GM12878 (cell line): ENCODE measurements around the gene GSTA3.

ENCODE experiments used
- BMI1 ChIP-seq: fragments of 450-650 bp; IDR thresholded peaks from 2 replicates; pipeline ENCODE4 v1.6.1; 2016; ENCODE audit warnings: mild to moderate bottlenecking, moderate library complexity, borderline replicate concordance
- BRCA1 ChIP-seq: IDR thresholded peaks from 2 replicates; pipeline ENCODE4 v1.6.1; 2011; ENCODE audit warnings: low read depth, low read length, improper control_type of control experiment
- CEBPB ChIP-seq, 2 experiments: fragments of 150-350 bp in 1 of 2; IDR thresholded peaks; 2 replicates each; pipeline ENCODE4 v1.6.1; 2012 to 2014; ENCODE audit warnings: low read depth in 2 of 2, low read length in 2 of 2, borderline replicate concordance in 1 of 2, inconsistent platforms in 1 of 2
- POLR2A ChIP-seq: IDR thresholded peaks from 2 replicates; pipeline ENCODE4 v1.6.1; 2011; ENCODE audit warnings: low read depth, mild to moderate bottlenecking, low read length
- POLR2AphosphoS5 ChIP-seq: IDR thresholded peaks from 2 replicates; pipeline ENCODE4 v1.6.1; 2011; ENCODE audit warnings: mild to moderate bottlenecking, low read length, inconsistent platforms
- YY1 ChIP-seq: IDR thresholded peaks from 2 replicates; pipeline ENCODE4 v1.6.1; 2011; ENCODE audit warnings: low read depth, mild to moderate bottlenecking, low read length
- ZNF274 ChIP-seq: IDR thresholded peaks from one replicate; pipeline ENCODE4 v1.8.0; 2011; ENCODE audit not compliant: insufficient read length, insufficient read depth
- TF ChIP-seq, protein P1 (sequence below), 3 experiments: IDR thresholded peaks in 2 of 3; conservative IDR thresholded peaks in 1 of 3; 2 replicates each; pipeline ENCODE4 v1.5.1; 2011; ENCODE audit warnings: low read depth in 3 of 3, low read length in 3 of 3, mild to moderate bottlenecking in 3 of 3, control low read depth in 2 of 3, moderate library complexity in 2 of 3, inconsistent platforms in 1 of 3, mixed read lengths in 1 of 3; ENCODE audit not compliant: control insufficient read depth in 2 of 3, insufficient read depth in 1 of 3; ENCODE audit errors: extremely low read depth in 1 of 3
- TF ChIP-seq, protein P2 (sequence below): fragments of 450-650 bp; IDR thresholded peaks from 2 replicates; pipeline ENCODE4 v1.6.1; 2017; ENCODE audit warnings: mild to moderate bottlenecking

DNA sequence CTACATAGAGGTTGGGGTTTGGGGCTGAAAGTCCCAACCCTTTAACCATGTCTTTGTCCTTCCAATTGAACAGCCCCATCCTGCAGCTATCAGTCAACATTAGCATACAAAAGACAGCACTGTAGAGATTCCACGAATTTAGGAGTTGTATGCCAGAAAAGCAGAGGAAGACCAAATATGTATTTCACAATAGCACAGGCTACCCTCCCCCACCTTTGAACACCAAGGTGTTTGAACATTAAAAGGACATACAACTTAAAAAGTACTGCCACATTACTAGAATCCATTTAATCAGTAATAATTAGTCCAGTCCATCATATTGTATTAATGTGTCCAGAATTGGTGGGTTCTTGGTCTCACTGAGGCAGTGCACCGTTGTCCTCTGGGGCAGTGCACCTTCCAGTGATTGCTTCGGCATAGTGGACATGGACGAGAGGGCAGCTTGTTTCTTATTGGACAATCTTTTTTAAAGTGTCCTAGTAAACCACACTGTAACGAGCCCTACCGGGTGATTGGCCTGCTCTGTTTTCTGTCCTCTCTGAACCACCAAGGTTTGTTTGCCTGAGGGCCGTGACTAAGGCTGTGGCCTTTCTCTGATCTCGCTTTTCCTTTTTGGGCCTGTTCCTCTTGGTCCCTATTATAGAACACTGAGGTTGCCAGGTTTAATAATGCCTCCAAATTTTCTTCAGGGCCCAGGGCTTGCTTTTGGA is 49.2 kb upstream of the GSTA3 start:
- TF ChIP-seq POLR2AphosphoS5: no peak
- TF ChIP-seq, protein P1, sequence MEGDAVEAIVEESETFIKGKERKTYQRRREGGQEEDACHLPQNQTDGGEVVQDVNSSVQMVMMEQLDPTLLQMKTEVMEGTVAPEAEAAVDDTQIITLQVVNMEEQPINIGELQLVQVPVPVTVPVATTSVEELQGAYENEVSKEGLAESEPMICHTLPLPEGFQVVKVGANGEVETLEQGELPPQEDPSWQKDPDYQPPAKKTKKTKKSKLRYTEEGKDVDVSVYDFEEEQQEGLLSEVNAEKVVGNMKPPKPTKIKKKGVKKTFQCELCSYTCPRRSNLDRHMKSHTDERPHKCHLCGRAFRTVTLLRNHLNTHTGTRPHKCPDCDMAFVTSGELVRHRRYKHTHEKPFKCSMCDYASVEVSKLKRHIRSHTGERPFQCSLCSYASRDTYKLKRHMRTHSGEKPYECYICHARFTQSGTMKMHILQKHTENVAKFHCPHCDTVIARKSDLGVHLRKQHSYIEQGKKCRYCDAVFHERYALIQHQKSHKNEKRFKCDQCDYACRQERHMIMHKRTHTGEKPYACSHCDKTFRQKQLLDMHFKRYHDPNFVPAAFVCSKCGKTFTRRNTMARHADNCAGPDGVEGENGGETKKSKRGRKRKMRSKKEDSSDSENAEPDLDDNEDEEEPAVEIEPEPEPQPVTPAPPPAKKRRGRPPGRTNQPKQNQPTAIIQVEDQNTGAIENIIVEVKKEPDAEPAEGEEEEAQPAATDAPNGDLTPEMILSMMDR (IDR thresholded peaks at IDR 0.05 in 2 of 3, conservative IDR thresholded peaks at IDR 0.05 in 1 of 3; ENCODE audit: control insufficient read depth in 2 of 3, extremely low read depth in 1 of 3, insufficient read depth in 1 of 3, low read depth in 3 of 3, low read length in 3 of 3): no peak
- no peak for TF ChIP-seq BMI1
- no peak for TF ChIP-seq ZNF274
- no peak for TF ChIP-seq BRCA1
- no peak for TF ChIP-seq CEBPB (IDR thresholded peaks at IDR 0.05; ENCODE audit: borderline replicate concordance in 1 of 2, low read depth in 2 of 2, low read length in 2 of 2)
- TF ChIP-seq, protein P2, sequence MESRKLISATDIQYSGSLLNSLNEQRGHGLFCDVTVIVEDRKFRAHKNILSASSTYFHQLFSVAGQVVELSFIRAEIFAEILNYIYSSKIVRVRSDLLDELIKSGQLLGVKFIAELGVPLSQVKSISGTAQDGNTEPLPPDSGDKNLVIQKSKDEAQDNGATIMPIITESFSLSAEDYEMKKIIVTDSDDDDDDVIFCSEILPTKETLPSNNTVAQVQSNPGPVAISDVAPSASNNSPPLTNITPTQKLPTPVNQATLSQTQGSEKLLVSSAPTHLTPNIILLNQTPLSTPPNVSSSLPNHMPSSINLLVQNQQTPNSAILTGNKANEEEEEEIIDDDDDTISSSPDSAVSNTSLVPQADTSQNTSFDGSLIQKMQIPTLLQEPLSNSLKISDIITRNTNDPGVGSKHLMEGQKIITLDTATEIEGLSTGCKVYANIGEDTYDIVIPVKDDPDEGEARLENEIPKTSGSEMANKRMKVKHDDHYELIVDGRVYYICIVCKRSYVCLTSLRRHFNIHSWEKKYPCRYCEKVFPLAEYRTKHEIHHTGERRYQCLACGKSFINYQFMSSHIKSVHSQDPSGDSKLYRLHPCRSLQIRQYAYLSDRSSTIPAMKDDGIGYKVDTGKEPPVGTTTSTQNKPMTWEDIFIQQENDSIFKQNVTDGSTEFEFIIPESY: no peak
- no peak for TF ChIP-seq YY1
- no peak for TF ChIP-seq POLR2A
